OCI-LY3 (cell line): ENCODE results near the gene LYPD6B.

Experiments
- EZH2phosphoT487 ChIP-seq: fragments of 200-600 bp; shearing (Covaris generic); IDR thresholded peaks from 2 replicates; pipeline ENCODE4 v1.6.1; 2018; ENCODE audit warnings: antibody characterized with exemption, mixed run types, low read depth
- TF ChIP-seq, protein P1 (sequence below): fragments of 200-600, 300-600 bp; sonication (generic); IDR thresholded peaks from 2 replicates; pipeline ENCODE4 v1.5.1; 2014; ENCODE audit warnings: antibody characterized with exemption, low read length, low read depth

GRCh38 chr2:149221002-149221401, 182.5 kb downstream of the LYPD6B start:
- TF ChIP-seq, protein P1, sequence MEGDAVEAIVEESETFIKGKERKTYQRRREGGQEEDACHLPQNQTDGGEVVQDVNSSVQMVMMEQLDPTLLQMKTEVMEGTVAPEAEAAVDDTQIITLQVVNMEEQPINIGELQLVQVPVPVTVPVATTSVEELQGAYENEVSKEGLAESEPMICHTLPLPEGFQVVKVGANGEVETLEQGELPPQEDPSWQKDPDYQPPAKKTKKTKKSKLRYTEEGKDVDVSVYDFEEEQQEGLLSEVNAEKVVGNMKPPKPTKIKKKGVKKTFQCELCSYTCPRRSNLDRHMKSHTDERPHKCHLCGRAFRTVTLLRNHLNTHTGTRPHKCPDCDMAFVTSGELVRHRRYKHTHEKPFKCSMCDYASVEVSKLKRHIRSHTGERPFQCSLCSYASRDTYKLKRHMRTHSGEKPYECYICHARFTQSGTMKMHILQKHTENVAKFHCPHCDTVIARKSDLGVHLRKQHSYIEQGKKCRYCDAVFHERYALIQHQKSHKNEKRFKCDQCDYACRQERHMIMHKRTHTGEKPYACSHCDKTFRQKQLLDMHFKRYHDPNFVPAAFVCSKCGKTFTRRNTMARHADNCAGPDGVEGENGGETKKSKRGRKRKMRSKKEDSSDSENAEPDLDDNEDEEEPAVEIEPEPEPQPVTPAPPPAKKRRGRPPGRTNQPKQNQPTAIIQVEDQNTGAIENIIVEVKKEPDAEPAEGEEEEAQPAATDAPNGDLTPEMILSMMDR = no peak
- no peak for TF ChIP-seq EZH2phosphoT487
